Parathyroid adenoma (tissue), 2 donors: ENCODE results near the gene FRK.
"Not testable (repeated sequence)": the region's sequence is repeated elsewhere in the genome, so short reads cannot be mapped to it uniquely, and the experiment has no call there.

ENCODE experiments used
- H2AFZ ChIP-seq: fragments of 300-600 bp; sonication (generic); one replicate; pipeline ENCODE4 v1.7.0; 2017; ENCODE audit warnings: antibody characterized with exemption, mild to moderate bottlenecking
- H3K27ac ChIP-seq: fragments of 300-600 bp; sonication (generic); one replicate; pipeline ENCODE4 v1.7.0; 2017
- H3K27me3 ChIP-seq: fragments of 300-600 bp; sonication (generic); one replicate; pipeline ENCODE4 v1.7.0; 2017; ENCODE audit warnings: low read length; ENCODE audit not compliant: control insufficient read depth, insufficient read depth
- H3K36me3 ChIP-seq: fragments of 300-600 bp; sonication (generic); one replicate; pipeline ENCODE4 v1.7.0; 2017; ENCODE audit warnings: low read length; ENCODE audit not compliant: control insufficient read depth, insufficient read depth
- H3K4me1 ChIP-seq: fragments of 300-600 bp; sonication (generic); one replicate; pipeline ENCODE4 v1.7.0; 2017; ENCODE audit warnings: control low read depth
- H3K4me2 ChIP-seq: fragments of 300-600 bp; sonication (generic); one replicate; pipeline ENCODE4 v1.7.0; 2017; ENCODE audit warnings: low read length
- H3K4me3 ChIP-seq: fragments of 300-600 bp; sonication (generic); one replicate; pipeline ENCODE4 v1.7.0; 2017; ENCODE audit warnings: low read depth, low read length
- H3K79me2 ChIP-seq: fragments of 300-600 bp; sonication (generic); one replicate; pipeline ENCODE4 v1.7.0; 2017; ENCODE audit warnings: control low read depth
- H3K9ac ChIP-seq: fragments of 300-600 bp; sonication (generic); one replicate; pipeline ENCODE4 v1.7.0; 2017; ENCODE audit warnings: mild to moderate bottlenecking
- H3K9me3 ChIP-seq: fragments of 300-600 bp; sonication (generic); one replicate; pipeline ENCODE4 v1.7.0; 2017; ENCODE audit warnings: low read length; ENCODE audit not compliant: control insufficient read depth
- CTCF ChIP-seq: fragments of 300-600 bp; sonication (generic); IDR thresholded peaks from one replicate; pipeline ENCODE4 v1.7.0; 2017; ENCODE audit warnings: antibody characterized with exemption, mild to moderate bottlenecking
- donor health status: primary hyperparathyroidism.

Gene FRK

GRCh38 chr6:115972679-115973078 is 88.0 kb downstream of the FRK start:
- Histone ChIP-seq H3K27ac (no peak overlapping the region), H3K36me3 (no peaks in the 10 kb centered on the region), H3K27me3 (no peaks in the 10 kb centered on the region), H3K4me2 (no peak overlapping the region), H3K9ac (no peak overlapping the region), H3K9me3 (no peaks in the 10 kb centered on the region), H3K4me3 (no peak overlapping the region), H2AFZ (no peak overlapping the region), H3K79me2 (no peaks in the 10 kb centered on the region), H3K4me1 (no peaks in the 10 kb centered on the region)
- TF ChIP-seq CTCF, result no peak

- no peaks in the 10 kb centered on the region for H3K79me2 ChIP-seq
- no peak overlapping the region for H3K4me3 ChIP-seq
- H3K9ac ChIP-seq, result no peak overlapping the region
- no peaks in the 10 kb centered on the region for H3K9me3 ChIP-seq
- no peak overlapping the region for H3K27ac ChIP-seq
- H3K4me1 ChIP-seq, result no peaks in the 10 kb centered on the region
- H3K27me3 ChIP-seq, result no peaks in the 10 kb centered on the region
- TF ChIP-seq CTCF, result no peak
- no peak overlapping the region for H3K4me2 ChIP-seq
- H2AFZ ChIP-seq, result no peak overlapping the region
- H3K36me3 ChIP-seq, result no peaks in the 10 kb centered on the region
Observed at GRCh38 chr6:115971785-115972184, 88.9 kb downstream of the FRK start.

GRCh38 chr6:115969930-115970273 is 90.8 kb downstream of the FRK start:
- TF ChIP-seq CTCF, result no peak
- Histone ChIP-seq H3K9me3 (no peaks in the 10 kb centered on the region), H3K4me2 (no peak overlapping the region), H2AFZ (no peak overlapping the region), H3K4me1 (no peaks in the 10 kb centered on the region), H3K79me2 (no peaks in the 10 kb centered on the region), H3K27ac (no peak overlapping the region), H3K4me3 (no peak overlapping the region), H3K27me3 (no peaks in the 10 kb centered on the region), H3K36me3 (no peaks in the 10 kb centered on the region), H3K9ac (no peak overlapping the region)

GRCh38 chr6:115969207-115969929 is 91.3 kb downstream of the FRK start:
- TF ChIP-seq CTCF, result no peak
- no peaks in the 10 kb centered on the region for H3K4me1 ChIP-seq
- no peak overlapping the region for H3K27ac ChIP-seq

DNA sequence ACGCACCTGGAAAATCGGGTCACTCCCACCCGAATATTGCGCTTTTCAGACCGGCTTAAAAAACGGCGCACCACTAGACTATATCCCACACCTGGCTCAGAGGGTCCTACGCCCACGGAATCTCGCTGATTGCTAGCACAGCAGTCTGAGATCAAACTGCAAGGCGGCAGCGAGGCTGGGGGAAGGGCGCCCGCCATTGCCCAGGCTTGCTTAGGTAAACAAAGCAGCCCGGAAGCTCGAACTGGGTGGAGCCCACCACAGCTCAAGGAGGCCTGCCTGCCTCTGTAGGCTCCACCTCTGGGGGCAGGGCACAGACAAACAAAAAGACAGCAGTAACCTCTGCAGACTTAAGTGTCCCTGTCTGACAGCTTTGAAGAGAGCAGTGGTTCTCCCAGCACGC is 100.4 kb downstream of the FRK start:
- H3K27me3 ChIP-seq, H3K9ac ChIP-seq, H3K9me3 ChIP-seq, H3K4me3 ChIP-seq, H3K4me1 ChIP-seq, H2AFZ ChIP-seq, H3K27ac ChIP-seq, H3K36me3 ChIP-seq, H3K79me2 ChIP-seq, H3K4me2 ChIP-seq: not testable (repeated sequence)

More at GRCh38 chr6:115969207-115969929, 91.3 kb downstream of the FRK start:
- no peak overlapping the region for H3K9ac ChIP-seq
- H3K4me2 ChIP-seq, result no peak overlapping the region
- H2AFZ ChIP-seq, result no peak overlapping the region
- H3K36me3 ChIP-seq, result no peaks in the 10 kb centered on the region
- no peak overlapping the region for H3K4me3 ChIP-seq
- H3K79me2 ChIP-seq, result no peaks in the 10 kb centered on the region
- H3K27me3 ChIP-seq, result no peaks in the 10 kb centered on the region
- H3K9me3 ChIP-seq, result no peaks in the 10 kb centered on the region
